ENCODE measurements around the gene KLF15. TPM values are rescaled to one million over a fixed set of nuclear protein-coding genes. Genes with fewer than 3 reads are reported as not detected.

The KLF15 gene
- total RNA-seq, 1 donor from 2014 or later, result 1.1 TPM

DNA sequence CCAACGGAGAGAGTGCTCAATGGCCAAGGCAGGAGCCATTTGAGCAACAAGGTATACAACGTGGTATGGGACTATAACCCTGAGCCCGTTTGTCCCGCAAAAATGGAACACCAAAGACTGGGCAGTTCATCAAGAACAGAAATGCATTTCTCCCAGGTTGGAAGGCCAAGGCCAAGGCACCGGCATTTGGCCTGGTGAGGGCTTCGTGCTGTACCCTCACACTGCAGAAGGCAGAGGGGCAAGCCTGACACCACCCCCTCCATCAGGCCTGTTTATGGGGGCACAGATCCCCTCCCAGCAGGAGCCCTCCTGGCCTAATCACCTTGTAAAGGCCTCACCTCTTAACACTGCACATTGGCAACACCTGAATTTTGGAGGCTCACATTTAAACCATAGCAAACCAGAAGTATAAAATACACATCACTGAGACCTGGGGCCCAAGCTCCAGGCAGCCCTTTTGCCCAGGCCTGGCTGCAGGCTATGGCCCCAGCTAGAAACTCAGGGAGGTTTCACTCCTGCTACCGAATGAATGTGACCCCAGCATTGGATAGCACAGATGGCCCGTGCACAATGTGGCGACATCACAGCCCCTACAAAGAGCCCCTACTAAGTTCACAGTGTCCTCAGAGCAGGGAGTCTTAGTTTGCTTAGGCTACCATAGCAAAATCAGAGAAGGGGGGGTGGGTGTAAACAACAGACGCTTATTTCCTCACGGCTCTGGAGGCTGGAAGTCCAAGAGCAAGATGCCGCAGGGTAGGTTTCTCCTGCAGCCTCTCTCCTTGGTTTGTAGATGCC lies 47.1 kb downstream of the KLF15 start:
- peaks cover 6% of the 10 kb centered on the region for H3K9me3 Mint-ChIP-seq
- H3K36me3 Mint-ChIP-seq, result no peaks in the 10 kb centered on the region
- H3K4me1 Mint-ChIP-seq, result no peaks in the 10 kb centered on the region
- no peak for DNase-seq (ENCODE audit: low spot score in 2 of 2, unreplicated experiment in 2 of 2)
- no peak overlapping the region for H3K27ac Mint-ChIP-seq
- H3K27me3 Mint-ChIP-seq (ENCODE audit: low read depth), result no peaks in the 10 kb centered on the region
- H3K4me3 Mint-ChIP-seq, result no peak overlapping the region
- TF ChIP-seq, protein P1, sequence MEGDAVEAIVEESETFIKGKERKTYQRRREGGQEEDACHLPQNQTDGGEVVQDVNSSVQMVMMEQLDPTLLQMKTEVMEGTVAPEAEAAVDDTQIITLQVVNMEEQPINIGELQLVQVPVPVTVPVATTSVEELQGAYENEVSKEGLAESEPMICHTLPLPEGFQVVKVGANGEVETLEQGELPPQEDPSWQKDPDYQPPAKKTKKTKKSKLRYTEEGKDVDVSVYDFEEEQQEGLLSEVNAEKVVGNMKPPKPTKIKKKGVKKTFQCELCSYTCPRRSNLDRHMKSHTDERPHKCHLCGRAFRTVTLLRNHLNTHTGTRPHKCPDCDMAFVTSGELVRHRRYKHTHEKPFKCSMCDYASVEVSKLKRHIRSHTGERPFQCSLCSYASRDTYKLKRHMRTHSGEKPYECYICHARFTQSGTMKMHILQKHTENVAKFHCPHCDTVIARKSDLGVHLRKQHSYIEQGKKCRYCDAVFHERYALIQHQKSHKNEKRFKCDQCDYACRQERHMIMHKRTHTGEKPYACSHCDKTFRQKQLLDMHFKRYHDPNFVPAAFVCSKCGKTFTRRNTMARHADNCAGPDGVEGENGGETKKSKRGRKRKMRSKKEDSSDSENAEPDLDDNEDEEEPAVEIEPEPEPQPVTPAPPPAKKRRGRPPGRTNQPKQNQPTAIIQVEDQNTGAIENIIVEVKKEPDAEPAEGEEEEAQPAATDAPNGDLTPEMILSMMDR (IDR thresholded peaks at IDR 0.05; ENCODE audit: unreplicated experiment), result no peak

DNA sequence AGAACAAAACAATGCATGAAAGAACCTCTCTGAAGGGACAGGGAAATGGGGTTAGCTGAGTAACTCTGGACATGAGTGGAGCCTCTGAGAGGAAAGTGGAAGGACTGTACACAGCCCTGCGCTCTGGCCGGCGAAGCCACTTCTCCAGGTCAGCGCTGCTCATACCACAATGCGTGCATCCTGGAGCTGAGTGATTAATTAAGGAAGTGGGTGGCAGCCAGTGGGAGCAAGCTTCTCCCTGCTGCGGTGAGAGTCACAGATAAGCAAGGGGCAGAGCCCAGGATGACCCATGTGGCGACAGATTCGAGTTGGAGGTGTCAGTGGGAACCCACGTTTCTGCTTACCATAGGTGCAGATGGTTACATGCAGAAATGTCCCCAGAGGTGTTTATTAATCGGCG lies 48.0 kb downstream of the KLF15 start:
- H3K4me3 Mint-ChIP-seq, result no peak overlapping the region
- TF ChIP-seq, protein P1 (IDR thresholded peaks at IDR 0.05; ENCODE audit: unreplicated experiment), result no peak
- no peaks in the 10 kb centered on the region for H3K36me3 Mint-ChIP-seq
- peaks cover 12% of the 10 kb centered on the region for H3K9me3 Mint-ChIP-seq
- no peak for DNase-seq (ENCODE audit: low spot score in 2 of 2, unreplicated experiment in 2 of 2)
- H3K27ac Mint-ChIP-seq, result no peak overlapping the region
- H3K4me1 Mint-ChIP-seq, result no peaks in the 10 kb centered on the region
- no peaks in the 10 kb centered on the region for H3K27me3 Mint-ChIP-seq (ENCODE audit: low read depth)

DNA sequence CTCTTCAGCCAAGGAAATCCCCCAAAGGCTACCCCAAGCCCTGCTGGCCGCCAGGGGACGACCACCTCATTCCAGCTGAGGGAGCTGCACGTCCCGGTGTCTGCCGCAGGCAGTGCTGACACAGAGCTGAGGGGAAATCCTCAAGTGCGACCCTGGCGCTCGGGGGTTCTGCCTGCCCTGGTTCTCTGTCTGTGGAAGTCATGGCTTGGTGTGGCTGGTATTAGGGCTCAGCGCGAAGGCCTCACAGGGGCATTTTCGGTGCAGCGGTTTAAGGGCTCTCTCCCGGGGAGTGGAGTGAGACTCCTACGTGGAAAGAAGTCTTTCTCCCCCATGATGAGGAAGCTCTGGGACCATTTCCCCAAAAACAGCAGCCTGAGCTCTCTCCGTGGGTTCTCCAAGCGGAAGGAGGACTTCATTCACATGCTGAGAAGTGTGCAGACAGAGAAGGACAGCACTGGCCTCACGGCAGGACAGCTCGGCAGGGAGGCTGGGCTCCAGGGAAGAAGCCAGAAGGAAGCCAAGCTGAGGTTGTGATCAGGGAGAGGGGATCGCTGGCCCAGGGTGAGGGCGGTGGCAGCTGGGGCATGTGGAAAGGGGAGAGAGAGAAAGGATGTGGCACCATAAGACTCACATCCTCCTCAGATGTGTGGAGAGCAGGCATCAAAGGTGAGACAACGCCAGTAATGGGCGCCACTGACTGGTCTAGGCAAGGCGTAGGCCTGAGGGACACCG lies 48.6 kb downstream of the KLF15 start:
- TF ChIP-seq, protein P1 (IDR thresholded peaks at IDR 0.05; ENCODE audit: unreplicated experiment), result no peak
- Mint-ChIP-seq H3K36me3 (no peaks in the 10 kb centered on the region), H3K4me1 (no peaks in the 10 kb centered on the region), H3K4me3 (no peak overlapping the region), H3K9me3 (peaks cover 18% of the 10 kb centered on the region), H3K27me3 (ENCODE audit: low read depth) (no peaks in the 10 kb centered on the region), H3K27ac (no peak overlapping the region)
- no peak for DNase-seq (ENCODE audit: low spot score in 2 of 2, unreplicated experiment in 2 of 2)

DNA sequence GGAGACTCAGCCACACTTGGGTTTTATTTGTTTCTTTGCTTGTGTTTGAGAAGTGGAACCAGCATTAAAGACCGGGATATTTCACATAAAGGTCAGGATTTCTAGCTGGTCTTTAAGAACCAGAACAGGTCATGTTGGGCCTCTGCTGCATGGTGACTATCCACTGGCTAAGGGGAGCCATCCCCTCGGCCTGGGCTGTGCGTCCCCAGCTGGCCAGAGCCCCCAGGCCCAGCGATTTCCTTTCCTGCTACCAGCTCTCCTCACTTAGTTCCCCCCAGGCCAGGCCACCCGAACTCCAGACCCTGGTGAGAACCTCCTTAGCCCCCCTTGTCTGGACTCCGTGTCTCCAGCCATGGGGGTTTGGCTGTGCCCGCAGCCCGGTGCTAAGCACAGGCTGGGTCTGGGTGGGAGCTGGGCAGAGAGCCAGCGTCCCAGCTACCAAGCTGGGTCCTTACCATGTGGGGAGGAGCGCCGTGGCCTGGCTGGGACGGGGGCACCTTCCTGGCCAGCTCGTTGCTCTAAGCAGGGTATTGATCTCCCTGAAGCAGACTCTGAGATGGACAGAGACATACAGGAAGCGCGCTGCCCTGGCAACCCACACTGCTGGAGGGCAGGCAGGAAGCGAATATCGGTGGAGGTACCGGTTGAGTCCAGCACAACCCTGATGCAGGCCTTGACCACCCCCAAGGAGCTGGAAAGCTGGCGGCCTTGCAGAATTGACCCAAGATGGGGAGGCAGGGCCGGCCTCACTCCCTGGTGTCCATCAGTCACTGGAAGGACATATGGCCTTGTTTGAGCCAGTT lies 49.4 kb downstream of the KLF15 start:
- Mint-ChIP-seq H3K27me3 (ENCODE audit: low read depth) (no peaks in the 10 kb centered on the region), H3K9me3 (peaks cover 25% of the 10 kb centered on the region), H3K27ac (no peak overlapping the region), H3K36me3 (no peaks in the 10 kb centered on the region), H3K4me3 (no peak overlapping the region), H3K4me1 (no peaks in the 10 kb centered on the region)
- TF ChIP-seq, protein P1 (IDR thresholded peaks at IDR 0.05; ENCODE audit: unreplicated experiment), result no peak
- DNase-seq (ENCODE audit: low spot score in 2 of 2, unreplicated experiment in 2 of 2), result no peak

DNA sequence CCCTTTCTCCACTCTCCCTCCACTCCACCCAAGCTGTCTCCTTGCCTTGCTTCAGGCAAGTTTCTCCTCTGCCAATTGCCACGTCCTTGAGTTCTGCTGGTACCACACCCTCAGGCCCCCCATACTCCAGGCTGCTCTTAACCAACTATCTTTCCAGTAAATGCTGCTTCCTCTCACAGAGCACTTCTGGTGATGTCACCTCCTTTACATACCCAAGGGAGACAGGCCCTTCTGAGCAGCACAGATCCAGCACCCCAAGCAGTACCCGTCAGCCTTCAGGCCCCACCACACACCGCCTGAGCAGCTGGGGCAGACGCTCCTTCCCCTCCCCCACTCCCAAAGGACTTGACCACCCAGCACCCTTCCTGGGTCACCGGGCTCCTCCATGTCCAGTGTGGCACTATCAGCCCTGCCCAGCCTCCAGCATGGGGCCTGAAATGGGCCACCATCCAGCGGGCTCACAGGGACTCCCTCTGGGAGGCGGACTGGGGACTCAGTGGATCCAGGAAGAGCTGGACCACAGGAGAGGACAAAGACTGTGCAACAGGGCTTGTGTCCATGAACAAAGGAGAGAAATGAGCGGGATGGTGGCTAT lies 50.2 kb downstream of the KLF15 start:
- no peak for DNase-seq (ENCODE audit: low spot score in 2 of 2, unreplicated experiment in 2 of 2)
- TF ChIP-seq, protein P1 (IDR thresholded peaks at IDR 0.05; ENCODE audit: unreplicated experiment), result no peak
- Mint-ChIP-seq H3K4me3 (no peak overlapping the region), H3K9me3 (peaks cover 33% of the 10 kb centered on the region), H3K4me1 (no peaks in the 10 kb centered on the region), H3K36me3 (no peaks in the 10 kb centered on the region), H3K27me3 (ENCODE audit: low read depth) (no peaks in the 10 kb centered on the region), H3K27ac (no peak overlapping the region)
